Endodermal cell (in vitro differentiated cells): ENCODE data around the gene GATAD2B. TPM values are rescaled to one million over a fixed set of nuclear protein-coding genes. Genes with fewer than 3 reads are reported as not detected.

Experiments used
- DNase-seq: peaks from one replicate; pipeline ENCODE4 v3.0.0-alpha.2; 2017
- H3K27ac ChIP-seq: 2 replicates; pipeline ENCODE4 v1.5.1; 2013; ENCODE audit warnings: mild to moderate bottlenecking, low read depth, low read length, moderate library complexity
- H3K27me3 ChIP-seq: 2 replicates; pipeline ENCODE4 v1.6.1; 2013; ENCODE audit warnings: mild to moderate bottlenecking, low read length, moderate library complexity; ENCODE audit not compliant: insufficient read depth, control insufficient read depth, poor library complexity, severe bottlenecking
- H3K36me3 ChIP-seq: 2 replicates; pipeline ENCODE4 v1.7.0; 2013; ENCODE audit warnings: mild to moderate bottlenecking, low read length, moderate library complexity; ENCODE audit not compliant: control insufficient read depth, insufficient read depth
- H3K4me1 ChIP-seq: one replicate; pipeline ENCODE4 v1.7.0; 2013; ENCODE audit warnings: low read length; ENCODE audit not compliant: control insufficient read depth, insufficient read depth
- H3K4me3 ChIP-seq: 2 replicates; pipeline ENCODE4 v1.5.1; 2013; ENCODE audit warnings: mild to moderate bottlenecking, low read length, moderate library complexity
- H3K9ac ChIP-seq: 2 replicates; pipeline ENCODE4 v1.6.1; 2013; ENCODE audit warnings: mild to moderate bottlenecking, low read length, moderate library complexity; ENCODE audit not compliant: poor library complexity, severe bottlenecking; ENCODE audit errors: extremely low read depth
- H3K9me3 ChIP-seq: 2 replicates; pipeline ENCODE4 v1.6.1; 2013; ENCODE audit warnings: mild to moderate bottlenecking, low read length, moderate library complexity; ENCODE audit not compliant: control insufficient read depth
- H3K27ac Mint-ChIP-seq: 2 replicates; pipeline ENCODE4 v1.8.0; 2020; ENCODE audit warnings: mixed read lengths
- H3K27me3 Mint-ChIP-seq: 2 replicates; pipeline ENCODE4 v1.8.0; 2021; ENCODE audit warnings: mild to moderate bottlenecking, mixed read lengths; ENCODE audit not compliant: insufficient read depth
- H3K36me3 Mint-ChIP-seq: 2 replicates; pipeline ENCODE4 v1.8.0; 2020; ENCODE audit warnings: low read depth, mixed read lengths
- H3K4me1 Mint-ChIP-seq: 2 replicates; pipeline ENCODE4 v1.8.0; 2020; ENCODE audit warnings: mixed read lengths
- H3K4me3 Mint-ChIP-seq: 2 replicates; pipeline ENCODE4 v1.8.0; 2020; ENCODE audit warnings: mild to moderate bottlenecking, moderate library complexity, mixed read lengths
- H3K9me3 Mint-ChIP-seq: 2 replicates; pipeline ENCODE4 v1.8.0; 2020; ENCODE audit warnings: mild to moderate bottlenecking, mixed read lengths
- CTCF ChIP-seq: fragments of 200-600 bp; sonication (generic); conservative IDR thresholded peaks from 2 replicates; pipeline ENCODE4 v1.5.0; 2021; ENCODE audit warnings: antibody characterized with exemption, mild to moderate bottlenecking
- WGBS, 2 experiments: methylation state at CpG; one replicate each; pipeline versions ENCODE4 v1.1.5 to v1.1.7; 2013; ENCODE audit warnings: missing lambda C conversion rate in 2 of 2, mixed read lengths in 1 of 2; ENCODE audit not compliant: insufficient coverage in 1 of 2, insufficient read length in 1 of 2; 5-methylcytosine and 5-hydroxymethylcytosine counted together
- long read RNA-seq, 4 experiments: library from polyadenylated mRNA in 2 of 4; library from RNA in 1 of 4; library from capped mRNA in 1 of 4; stranded (forward) in 3 of 4; unstranded in 1 of 4; transcript quantifications; one replicate each; pipeline ENCODE4 v2.0.0, GENCODE V29; 2020 to 2021; ENCODE audit warnings: inconsistent platforms in 1 of 4
- polyA plus RNA-seq, 2 experiments: library from polyadenylated mRNA; stranded (reverse); fragments of 50-300 nt; gene quantifications; one replicate each; pipeline ENCODE4 v1.2.3, GENCODE V29; 2013
- total RNA-seq, 2 donors: library from RNA; stranded (reverse); fragmentation: NEBNext Ultra II Directional in 1 of 2; extraction: Animal tissue kit (Norgen Biotek cat#: 25700) in 1 of 2; gene quantifications; 2 replicates in 1 of 2; 3 replicates in 1 of 2; pipeline ENCODE4 v1.2.1, GENCODE V29; 2021

GATAD2B gene
- 10 to 100 TPM; 45.2 to 51.2 TPM for total RNA-seq
- 32.0 TPM for polyA plus RNA-seq (2013, experiment 1 of 2)
- 31.3 TPM for polyA plus RNA-seq (2013, experiment 2 of 2)
- long read RNA-seq, experiment 1, partial matches to known transcripts: 1 of 7 reads
- long read RNA-seq, experiment 1, other reads (novel, unspliced or antisense): 6 of 7 reads
- long read RNA-seq, experiment 2, full-length matches to known transcripts: 4 of 14 reads
- long read RNA-seq, experiment 2, partial matches to known transcripts: 3 of 14 reads
- long read RNA-seq, experiment 2, other reads (novel, unspliced or antisense): 7 of 14 reads
- long read RNA-seq, experiment 3, partial matches to known transcripts: 0 of 5 reads
- long read RNA-seq, experiment 3, other reads (novel, unspliced or antisense): 5 of 5 reads
- long read RNA-seq, experiment 4, full-length matches to known transcripts: 1 of 3 reads
- long read RNA-seq, experiment 4, partial matches to known transcripts: 0 of 3 reads
- long read RNA-seq, experiment 4, other reads (novel, unspliced or antisense): 2 of 3 reads

GRCh38 chr1:153922972-153923925 lies at the start of gene GATAD2B:
Gene GATAD2B (minus strand): TSS chr1:153922972. CDS start chr1:153828347, 94,625 bp downstream.
- Histone ChIP-seq H3K27ac (peak within 1 kb of the TSS; percentile 91), H3K36me3 (peaks cover 8% of the 10 kb centered on the region), H3K27me3 (no peaks in the 10 kb centered on the region), H3K4me1 (peaks cover 12% of the 10 kb centered on the region), H3K4me3 (peak within 1 kb of the TSS; percentile 97), H3K9ac (peak within 1 kb of the TSS; percentile 79), H3K9me3 (no peaks in the 10 kb centered on the region)
- DNase-seq: peak; percentile 100
- Mint-ChIP-seq H3K36me3 (no peaks in the 10 kb centered on the region), H3K27me3 (no peaks in the 10 kb centered on the region), H3K27ac (peak within 1 kb of the TSS; percentile 94), H3K9me3 (no peaks in the 10 kb centered on the region), H3K4me1 (peaks cover 23% of the 10 kb centered on the region), H3K4me3 (peak within 1 kb of the TSS; percentile 95)
- no peak for TF ChIP-seq CTCF
- WGBS, 2 experiments: 2% methylated on average over 27 to 53 of the region's 53 CpGs

- Mint-ChIP-seq H3K4me1 (peaks cover 23% of the 10 kb centered on the region), H3K27me3 (no peaks in the 10 kb centered on the region), H3K4me3 (no peak overlapping the region), H3K36me3 (peaks cover 20% of the 10 kb centered on the region), H3K9me3 (no peaks in the 10 kb centered on the region), H3K27ac (no peak overlapping the region)
- no peak for DNase-seq
- 100% methylated on average over 2 of the region's 2 CpGs; no CpG with 5 or more reads in 1 of the 2 experiments for WGBS, 2 experiments
- Histone ChIP-seq H3K27me3 (no peaks in the 10 kb centered on the region), H3K4me1 (no peaks in the 10 kb centered on the region), H3K9me3 (no peaks in the 10 kb centered on the region), H3K4me3 (no peak overlapping the region), H3K27ac (no peak overlapping the region), H3K9ac (no peak overlapping the region), H3K36me3 (peaks cover 22% of the 10 kb centered on the region)
- no peak for TF ChIP-seq CTCF
These were observed 47.6 kb upstream of the GATAD2B start for GRCh38 chr1:153970346-153970745.

- no peaks in the 10 kb centered on the region for H3K9me3 ChIP-seq
- peaks cover 23% of the 10 kb centered on the region for H3K4me1 Mint-ChIP-seq
- no peak for DNase-seq
- peak overlapping the region; percentile 89 for H3K4me3 Mint-ChIP-seq
- 87 to 100% methylated on average over 1 to 2 of the region's 2 CpGs for WGBS, 2 experiments
- no peak overlapping the region for H3K9ac ChIP-seq
- H3K4me1 ChIP-seq: no peaks in the 10 kb centered on the region
- H3K4me3 ChIP-seq: peak overlapping the region; percentile 97
- peaks cover 10% of the 10 kb centered on the region for H3K36me3 ChIP-seq
- H3K27me3 Mint-ChIP-seq: no peaks in the 10 kb centered on the region
- H3K9me3 Mint-ChIP-seq: no peaks in the 10 kb centered on the region
- TF ChIP-seq CTCF: no peak
- H3K36me3 Mint-ChIP-seq: peaks cover 10% of the 10 kb centered on the region
- no peak overlapping the region for H3K27ac Mint-ChIP-seq
- H3K27ac ChIP-seq: no peak overlapping the region
- H3K27me3 ChIP-seq: no peaks in the 10 kb centered on the region
These were observed 46.2 kb upstream of the GATAD2B start for GRCh38 chr1:153968972-153969371.
